Neural progenitor cell (in vitro differentiated cells): ENCODE measurements around the gene THEM4. TPM values are rescaled to one million over a fixed set of nuclear protein-coding genes. Genes with fewer than 3 reads are reported as not detected.
"Not testable (repeated sequence)": the region's sequence is repeated elsewhere in the genome, so short reads cannot be mapped to it uniquely, and the experiment has no call there.

ENCODE experiments used
- DNase-seq: peaks from one replicate; pipeline ENCODE4 v3.0.0-alpha.2; 2016; ENCODE audit warnings: low spot score
- H2AFZ ChIP-seq: fragments of 200-600 bp; sonication (generic); replicated peaks from 2 replicates; pipeline ENCODE4 v1.6.1; 2016; ENCODE audit warnings: antibody characterized with exemption
- H3F3A ChIP-seq: fragments of 200-600 bp; sonication (generic); 2 replicates; pipeline ENCODE4 v1.6.1; 2016; ENCODE audit warnings: antibody characterized with exemption, low read depth
- H3K27ac ChIP-seq: fragments of 200-600 bp; sonication (generic); 2 replicates; pipeline ENCODE4 v1.5.1; 2016; ENCODE audit warnings: mild to moderate bottlenecking
- H3K27me3 ChIP-seq: fragments of 200-600 bp; sonication (generic); 2 replicates; pipeline ENCODE4 v1.6.1; 2016; ENCODE audit warnings: mild to moderate bottlenecking, moderate library complexity
- H3K36me3 ChIP-seq: fragments of 200-600 bp; sonication (generic); 2 replicates; pipeline ENCODE4 v1.5.1; 2016
- H3K4me1 ChIP-seq: fragments of 200-600 bp; sonication (generic); 2 replicates; pipeline ENCODE4 v1.6.1; 2016; ENCODE audit warnings: mixed run types
- H3K4me2 ChIP-seq: fragments of 200-600 bp; sonication (generic); 2 replicates; pipeline ENCODE4 v1.6.1; 2016
- H3K4me3 ChIP-seq: fragments of 200-600 bp; sonication (generic); 2 replicates; pipeline ENCODE4 v1.5.1; 2016
- H3K79me2 ChIP-seq: fragments of 200-600 bp; sonication (generic); 2 replicates; pipeline ENCODE4 v1.6.1; 2016; ENCODE audit warnings: low read depth
- H3K9ac ChIP-seq: fragments of 200-600 bp; sonication (generic); 2 replicates; pipeline ENCODE4 v1.6.1; 2016
- H3K9me3 ChIP-seq: fragments of 200-600 bp; sonication (generic); 2 replicates; pipeline ENCODE4 v1.5.1; 2016; ENCODE audit warnings: low read depth
- H4K20me1 ChIP-seq: fragments of 200-600 bp; sonication (generic); 2 replicates; pipeline ENCODE4 v1.6.1; 2016; ENCODE audit warnings: low read depth
- H3K27ac Mint-ChIP-seq: 3 replicates; pipeline ENCODE4 v1.8.0; 2021; ENCODE audit warnings: mixed read lengths
- H3K27me3 Mint-ChIP-seq: 2 replicates; pipeline ENCODE4 v1.8.0; 2022; ENCODE audit warnings: low read depth, mild to moderate bottlenecking, inconsistent platforms, moderate library complexity, mixed read lengths; ENCODE audit not compliant: insufficient read depth
- H3K36me3 Mint-ChIP-seq: 3 replicates; pipeline ENCODE4 v1.8.0; 2021; ENCODE audit warnings: mixed read lengths
- H3K4me1 Mint-ChIP-seq: 3 replicates; pipeline ENCODE4 v1.8.0; 2021; ENCODE audit warnings: mixed read lengths
- H3K4me3 Mint-ChIP-seq: 3 replicates; pipeline ENCODE4 v1.8.0; 2021; ENCODE audit warnings: mild to moderate bottlenecking, moderate library complexity, mixed read lengths
- H3K9me3 Mint-ChIP-seq: 3 replicates; pipeline ENCODE4 v1.8.0; 2020; ENCODE audit warnings: mixed read lengths
- EZH2 ChIP-seq: fragments of 200-600 bp; sonication (generic); IDR thresholded peaks from 2 replicates; pipeline ENCODE4 v1.6.1; 2017; ENCODE audit warnings: antibody characterized with exemption, mild to moderate bottlenecking, moderate library complexity
- EZH2phosphoT487 ChIP-seq: fragments of 200-600 bp; sonication (generic); IDR thresholded peaks from 2 replicates; pipeline ENCODE4 v1.6.1; 2017; ENCODE audit warnings: antibody characterized with exemption
- total RNA-seq: library from RNA; depleted of rRNA; stranded (reverse); fragments of >200 nt; gene quantifications from 2 replicates; pipeline ENCODE4 v1.2.3, GENCODE V29; 2015; ENCODE audit warnings: low replicate concordance
- TF ChIP-seq, protein P1 (sequence below): fragments of 200-600 bp; sonication (generic); IDR thresholded peaks from 2 replicates; pipeline ENCODE4 v1.5.1; 2017; ENCODE audit warnings: antibody characterized with exemption, mild to moderate bottlenecking

The THEM4 gene
- total RNA-seq, 1 donor from 2014 or later: 14.1 TPM

DNA sequence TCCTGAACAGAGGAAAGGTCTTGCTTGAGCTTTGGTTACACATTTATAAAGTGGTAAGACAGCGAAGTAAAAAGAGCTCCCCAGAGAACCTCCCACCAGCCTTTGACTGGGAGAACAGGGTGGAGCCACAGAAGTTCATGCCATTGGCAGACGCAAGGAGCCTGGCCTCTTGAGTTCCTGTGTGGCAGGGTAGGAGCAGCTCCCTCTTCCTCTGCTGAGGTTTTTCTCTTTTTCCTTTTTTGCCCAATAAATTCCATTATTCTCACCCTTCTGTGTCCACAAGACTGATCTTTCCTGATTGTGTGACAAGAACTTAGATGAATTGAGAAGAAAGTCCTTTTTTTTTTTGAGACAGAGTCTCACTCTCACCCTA is 4.3 kb downstream of the THEM4 start:
- Histone ChIP-seq H3K4me3 (no peak overlapping the region), H3K9me3 (peaks cover 7% of the 10 kb centered on the region), H3F3A (peaks cover 19% of the 10 kb centered on the region), H3K27ac (no peak overlapping the region), H3K4me1 (no peaks in the 10 kb centered on the region), H3K36me3 (no peaks in the 10 kb centered on the region), H3K79me2 (no peaks in the 10 kb centered on the region), H3K27me3 (peaks cover 5% of the 10 kb centered on the region), H3K9ac (no peak overlapping the region), H2AFZ (no peak overlapping the region), H4K20me1 (no peaks in the 10 kb centered on the region), H3K4me2 (no peak overlapping the region)
- H3K27ac Mint-ChIP-seq: no peak overlapping the region
- H3K4me3 Mint-ChIP-seq: no peak overlapping the region
- H3K4me1 Mint-ChIP-seq: peaks cover 10% of the 10 kb centered on the region
- H3K36me3 Mint-ChIP-seq: peaks cover 21% of the 10 kb centered on the region
- peaks cover 6% of the 10 kb centered on the region for H3K27me3 Mint-ChIP-seq
- peaks cover 44% of the 10 kb centered on the region for H3K9me3 Mint-ChIP-seq
- no peak for DNase-seq
- TF ChIP-seq EZH2phosphoT487 (no peak), EZH2 (no peak)
- TF ChIP-seq, protein P1, sequence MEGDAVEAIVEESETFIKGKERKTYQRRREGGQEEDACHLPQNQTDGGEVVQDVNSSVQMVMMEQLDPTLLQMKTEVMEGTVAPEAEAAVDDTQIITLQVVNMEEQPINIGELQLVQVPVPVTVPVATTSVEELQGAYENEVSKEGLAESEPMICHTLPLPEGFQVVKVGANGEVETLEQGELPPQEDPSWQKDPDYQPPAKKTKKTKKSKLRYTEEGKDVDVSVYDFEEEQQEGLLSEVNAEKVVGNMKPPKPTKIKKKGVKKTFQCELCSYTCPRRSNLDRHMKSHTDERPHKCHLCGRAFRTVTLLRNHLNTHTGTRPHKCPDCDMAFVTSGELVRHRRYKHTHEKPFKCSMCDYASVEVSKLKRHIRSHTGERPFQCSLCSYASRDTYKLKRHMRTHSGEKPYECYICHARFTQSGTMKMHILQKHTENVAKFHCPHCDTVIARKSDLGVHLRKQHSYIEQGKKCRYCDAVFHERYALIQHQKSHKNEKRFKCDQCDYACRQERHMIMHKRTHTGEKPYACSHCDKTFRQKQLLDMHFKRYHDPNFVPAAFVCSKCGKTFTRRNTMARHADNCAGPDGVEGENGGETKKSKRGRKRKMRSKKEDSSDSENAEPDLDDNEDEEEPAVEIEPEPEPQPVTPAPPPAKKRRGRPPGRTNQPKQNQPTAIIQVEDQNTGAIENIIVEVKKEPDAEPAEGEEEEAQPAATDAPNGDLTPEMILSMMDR: no peak

DNA sequence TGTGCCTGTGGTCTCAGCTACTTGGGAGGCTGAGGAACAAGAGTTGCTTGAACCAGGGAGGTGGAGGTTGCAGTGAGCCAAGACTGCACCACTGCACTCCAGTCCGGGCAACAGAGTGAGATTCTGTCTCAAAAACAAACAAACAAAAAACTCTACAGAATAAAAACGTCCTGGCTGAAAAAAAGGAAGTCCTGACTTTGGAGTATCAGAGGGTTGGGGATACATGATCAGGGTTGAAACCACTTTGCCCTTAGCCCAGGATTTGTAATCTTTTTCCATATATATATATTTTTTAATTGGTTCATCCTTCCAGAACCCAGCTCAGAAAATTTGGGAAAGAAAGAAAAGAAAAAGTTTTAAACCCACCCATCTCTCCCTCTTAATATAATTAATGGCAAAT is 6.5 kb downstream of the THEM4 start:
- H3K4me1 ChIP-seq: no peaks in the 10 kb centered on the region
- DNase-seq: no peak
- no peaks in the 10 kb centered on the region for H3K4me1 Mint-ChIP-seq
- peaks cover 5% of the 10 kb centered on the region for H3K9me3 ChIP-seq
- H3K27ac Mint-ChIP-seq: no peak overlapping the region
- H3K36me3 ChIP-seq: no peaks in the 10 kb centered on the region
- peaks cover 51% of the 10 kb centered on the region for H3K9me3 Mint-ChIP-seq
- no peak overlapping the region for H3K4me2 ChIP-seq
- H3K27ac ChIP-seq: no peak overlapping the region
- no peak overlapping the region for H3K4me3 ChIP-seq
- H3K27me3 ChIP-seq: no peaks in the 10 kb centered on the region
- TF ChIP-seq EZH2phosphoT487 (no peak), EZH2 (no peak)
- TF ChIP-seq, protein P1: no peak
- H2AFZ ChIP-seq: no peak overlapping the region
- no peak overlapping the region for H3K9ac ChIP-seq
- no peaks in the 10 kb centered on the region for H3K79me2 ChIP-seq
- no peaks in the 10 kb centered on the region for H4K20me1 ChIP-seq
- H3F3A ChIP-seq: no peaks in the 10 kb centered on the region
- H3K36me3 Mint-ChIP-seq: peaks cover 24% of the 10 kb centered on the region
- no peak overlapping the region for H3K4me3 Mint-ChIP-seq
- peaks cover under 1% of the 10 kb centered on the region for H3K27me3 Mint-ChIP-seq

DNA sequence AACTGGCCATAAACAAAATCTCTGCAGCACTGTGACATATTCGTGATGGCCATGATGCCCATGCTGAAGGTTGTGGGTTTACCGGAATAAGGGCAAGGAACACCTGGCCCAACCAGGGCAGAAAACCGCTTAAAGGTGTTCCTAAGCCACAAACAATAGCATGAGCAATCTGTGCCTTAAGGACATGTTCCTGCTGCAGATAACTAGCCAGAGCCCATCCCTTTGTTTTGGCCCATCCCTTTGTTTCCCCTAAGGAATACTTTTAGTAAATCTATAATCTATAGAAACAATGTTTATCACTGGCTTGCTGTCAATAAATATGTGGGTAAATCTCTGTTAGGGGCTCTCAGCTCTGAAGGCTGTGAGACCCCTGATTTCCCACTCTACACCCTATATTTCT is 8.5 kb downstream of the THEM4 start:
- not testable (repeated sequence) for H3K27ac Mint-ChIP-seq, H3K27ac ChIP-seq, H3K4me2 ChIP-seq, H3K4me3 Mint-ChIP-seq, H3K4me1 ChIP-seq, H3F3A ChIP-seq, H4K20me1 ChIP-seq, H3K27me3 ChIP-seq, H2AFZ ChIP-seq, H3K36me3 ChIP-seq, H3K27me3 Mint-ChIP-seq, H3K4me1 Mint-ChIP-seq, H3K4me3 ChIP-seq, H3K79me2 ChIP-seq, DNase-seq, H3K9me3 ChIP-seq, H3K9ac ChIP-seq
- Mint-ChIP-seq H3K9me3 (peaks cover 39% of the 10 kb centered on the region), H3K36me3 (peaks cover 16% of the 10 kb centered on the region)

DNA sequence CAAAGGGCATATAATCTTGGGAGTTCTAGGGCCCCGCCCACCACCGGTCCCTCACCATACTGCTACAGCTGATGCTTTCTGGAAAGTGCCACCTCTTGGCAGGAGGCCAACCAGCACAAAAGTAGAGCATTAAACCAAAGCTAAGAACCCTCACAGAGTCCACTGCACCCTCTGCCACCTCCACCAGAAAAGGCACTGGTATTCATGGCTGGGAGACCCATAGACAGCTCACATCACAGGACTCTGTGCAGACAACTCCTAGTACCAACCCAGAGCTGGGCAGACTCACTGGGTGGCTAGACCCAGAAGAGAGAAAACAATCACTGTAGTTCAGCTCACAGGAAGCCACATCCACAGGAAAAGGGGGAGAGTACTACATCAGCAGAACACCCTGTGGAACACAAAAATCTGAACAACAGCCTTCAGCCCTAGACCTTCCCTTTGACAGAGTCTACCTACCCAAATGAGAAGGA is 10.8 kb downstream of the THEM4 start:
- H3K27ac Mint-ChIP-seq: no peak overlapping the region
- no peaks in the 10 kb centered on the region for H4K20me1 ChIP-seq
- no peaks in the 10 kb centered on the region for H3K27me3 ChIP-seq
- no peaks in the 10 kb centered on the region for H3K36me3 ChIP-seq
- no peaks in the 10 kb centered on the region for H3F3A ChIP-seq
- no peak overlapping the region for H3K4me3 Mint-ChIP-seq
- H2AFZ ChIP-seq: no peak overlapping the region
- no peak for DNase-seq
- peaks cover 32% of the 10 kb centered on the region for H3K9me3 Mint-ChIP-seq
- no peaks in the 10 kb centered on the region for H3K4me1 Mint-ChIP-seq
- H3K4me1 ChIP-seq: no peaks in the 10 kb centered on the region
- TF ChIP-seq, protein P1: no peak
- TF ChIP-seq EZH2phosphoT487 (no peak), EZH2 (no peak)
- H3K27me3 Mint-ChIP-seq: no peaks in the 10 kb centered on the region
- no peaks in the 10 kb centered on the region for H3K79me2 ChIP-seq
- peaks cover 9% of the 10 kb centered on the region for H3K36me3 Mint-ChIP-seq
- no peak overlapping the region for H3K9ac ChIP-seq
- no peak overlapping the region for H3K4me3 ChIP-seq
- no peak overlapping the region for H3K27ac ChIP-seq
- no peak overlapping the region for H3K4me2 ChIP-seq
- H3K9me3 ChIP-seq: peaks cover 3% of the 10 kb centered on the region
